Stomach (tissue), 9 donors: ENCODE data around the gene YIPF1. TPM values are rescaled to one million over a fixed set of nuclear protein-coding genes. Genes with fewer than 3 reads are reported as not detected.

Experiments
- DNase-seq, 2 donors: peaks; one replicate each; pipeline versions ENCODE4 v3.0.0 to v3.0.0-alpha.2; 2013 to 2019
- H3K27ac ChIP-seq, 5 donors: fragments of 200-600 bp in 4 of 5; sonication (generic) in 4 of 5; one replicate each; pipeline ENCODE4 v1.5.1; 2013 to 2019; ENCODE audit warnings: mild to moderate bottlenecking in 1 of 5, moderate library complexity in 1 of 5
- H3K27me3 ChIP-seq, 3 donors: fragments of 200-600 bp; sonication (generic); one replicate each; pipeline ENCODE4 v1.5.1; 2017 to 2019; ENCODE audit warnings: mixed run types in 1 of 3
- H3K36me3 ChIP-seq, 4 donors: fragments of 200-600 bp; sonication (generic); 1 replicate in 3 of 4; 2 replicates in 1 of 4; pipeline ENCODE4 v1.5.1; 2016 to 2019
- H3K4me1 ChIP-seq, 4 donors: fragments of 200-600 bp; sonication (generic); one replicate each; pipeline ENCODE4 v1.5.1; 2016 to 2019
- H3K4me3 ChIP-seq, 4 donors: fragments of 200-600 bp; sonication (generic) in 3 of 4; one replicate each; pipeline ENCODE4 v1.5.1; 2016 to 2019; ENCODE audit warnings: mild to moderate bottlenecking in 1 of 4
- H3K9me3 ChIP-seq, 4 donors: fragments of 200-600 bp; sonication (generic); one replicate each; pipeline ENCODE4 v1.5.1; 2016 to 2019
- EP300 ChIP-seq: sonication (generic); formaldehyde crosslinking; IDR thresholded peaks from one replicate; pipeline ENCODE4 v1.6.1; 2017; ENCODE audit warnings: antibody characterized with exemption
- POLR2A ChIP-seq, 4 donors: fragments of 450-650 bp; IDR thresholded peaks; one replicate each; pipeline ENCODE4 v1.6.1; 2016; ENCODE audit warnings: antibody characterized with exemption in 4 of 4, control low read depth in 2 of 4, mild to moderate bottlenecking in 1 of 4, moderate library complexity in 1 of 4
- POLR2AphosphoS5 ChIP-seq, 3 donors: sonication (generic); formaldehyde crosslinking; IDR thresholded peaks; one replicate each; pipeline ENCODE4 v1.6.1; 2016; ENCODE audit warnings: antibody characterized with exemption in 3 of 3
- WGBS, 5 donors: extraction: QIAGEN DNeasy Blood & Tissue Kit in 3 of 5; methylation state at CpG; one replicate each; pipeline versions ENCODE4 v1.1.5 to v1.1.7; 2013 to 2018; 5-methylcytosine and 5-hydroxymethylcytosine counted together
- intact Hi-C: fragments of 100-400 bp; cut with DNase I; formaldehyde crosslinking; loops from one replicate; pipeline ENCODE4 v1.15.1; 2023; ENCODE audit warnings: low total_unique reads
- polyA plus RNA-seq, 3 donors: library from polyadenylated mRNA; stranded (reverse); fragments of 200-250 nt; gene quantifications; one replicate each; pipeline ENCODE4 v1.2.3, GENCODE V29; 2013
- total RNA-seq, 5 donors: library from RNA; depleted of rRNA; stranded (reverse); fragments of >200 nt; gene quantifications; one replicate each; pipeline versions ENCODE4 v1.1.0 to v1.2.3, GENCODE V29; 2014 to 2016
- TF ChIP-seq, protein P1 (sequence below), 7 experiments: fragments of 450-650 bp in 4 of 7; fragments of 200-600 bp in 3 of 7; sonication (generic) in 3 of 7; IDR thresholded peaks; one replicate each; pipeline ENCODE4 v1.5.1; 2016 to 2019; ENCODE audit warnings: antibody characterized with exemption in 7 of 7, control low read depth in 2 of 7, mild to moderate bottlenecking in 1 of 7
- donor health status: healthy with polysubstance abuse.
- donor health status: Bipolar disorder and iron deficiency.
- donor health status: healthy.

The YIPF1 gene
- total and polyA plus RNA-seq, 8 donors = 7.6 to 44.3 (median 22.7) TPM

DNA sequence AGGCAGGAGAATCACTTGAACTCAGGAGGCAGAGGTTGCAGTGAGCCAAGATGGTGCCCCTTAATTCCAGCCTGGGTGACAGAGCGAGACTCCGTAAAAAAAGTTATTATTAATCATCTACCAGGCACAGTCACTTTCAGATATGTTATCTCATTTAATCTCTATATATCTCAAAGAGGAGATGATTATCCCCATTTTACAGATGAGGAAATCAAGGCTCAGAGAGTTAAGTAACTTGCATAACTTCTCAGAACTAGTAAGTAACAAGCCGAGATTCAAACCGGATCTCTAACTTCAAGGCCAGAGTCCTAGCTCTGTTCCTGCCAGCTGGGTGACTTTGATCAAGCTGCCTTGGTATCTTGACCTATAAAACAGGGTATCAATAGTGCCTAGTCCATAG is 21.8 kb upstream of the YIPF1 start:
- TF ChIP-seq EP300 (no peak), POLR2A (IDR thresholded peaks at IDR 0.05) (no peak), POLR2AphosphoS5 (IDR thresholded peaks at IDR 0.05) (no peak)
- TF ChIP-seq, protein P1, sequence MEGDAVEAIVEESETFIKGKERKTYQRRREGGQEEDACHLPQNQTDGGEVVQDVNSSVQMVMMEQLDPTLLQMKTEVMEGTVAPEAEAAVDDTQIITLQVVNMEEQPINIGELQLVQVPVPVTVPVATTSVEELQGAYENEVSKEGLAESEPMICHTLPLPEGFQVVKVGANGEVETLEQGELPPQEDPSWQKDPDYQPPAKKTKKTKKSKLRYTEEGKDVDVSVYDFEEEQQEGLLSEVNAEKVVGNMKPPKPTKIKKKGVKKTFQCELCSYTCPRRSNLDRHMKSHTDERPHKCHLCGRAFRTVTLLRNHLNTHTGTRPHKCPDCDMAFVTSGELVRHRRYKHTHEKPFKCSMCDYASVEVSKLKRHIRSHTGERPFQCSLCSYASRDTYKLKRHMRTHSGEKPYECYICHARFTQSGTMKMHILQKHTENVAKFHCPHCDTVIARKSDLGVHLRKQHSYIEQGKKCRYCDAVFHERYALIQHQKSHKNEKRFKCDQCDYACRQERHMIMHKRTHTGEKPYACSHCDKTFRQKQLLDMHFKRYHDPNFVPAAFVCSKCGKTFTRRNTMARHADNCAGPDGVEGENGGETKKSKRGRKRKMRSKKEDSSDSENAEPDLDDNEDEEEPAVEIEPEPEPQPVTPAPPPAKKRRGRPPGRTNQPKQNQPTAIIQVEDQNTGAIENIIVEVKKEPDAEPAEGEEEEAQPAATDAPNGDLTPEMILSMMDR (IDR thresholded peaks at IDR 0.05) = no peak
- DNase-seq = no peak
- H3K9me3 ChIP-seq = no peaks in the 10 kb centered on the region
- H3K4me1 ChIP-seq = peaks cover 0 to 17% (median 8%) of the 10 kb centered on the region in 4 donors
- 89 to 97% (median 94%) methylated on average over 4 of the region's 4 CpGs for WGBS, 5 donors
- peaks cover 0 to 24% (median 18%) of the 10 kb centered on the region in 4 donors for H3K36me3 ChIP-seq
- no peaks in the 10 kb centered on the region for H3K27me3 ChIP-seq
- H3K4me3 ChIP-seq = no peak overlapping the region
- intact Hi-C loops = no loop called here
- no peak overlapping the region for H3K27ac ChIP-seq

DNA sequence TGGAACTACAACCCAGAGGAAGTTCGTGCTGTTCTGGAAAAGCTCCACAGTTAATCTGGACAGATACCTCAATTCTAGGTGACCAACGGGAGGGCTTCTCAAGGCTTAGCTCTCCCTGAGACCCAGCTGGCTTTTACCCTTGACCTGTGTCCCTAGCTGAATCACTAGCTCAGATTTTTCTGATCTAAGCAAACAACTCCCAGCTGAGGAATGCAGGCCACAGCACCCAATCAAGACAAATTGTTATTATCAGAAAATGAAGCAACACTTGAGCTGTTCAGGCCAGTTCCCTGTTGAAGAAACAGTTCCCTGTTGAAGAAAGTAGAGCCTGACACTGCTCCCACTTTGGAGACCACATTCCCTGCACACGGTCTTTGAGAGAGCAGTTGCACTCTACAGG is 20.3 kb upstream of the YIPF1 start:
- TF ChIP-seq POLR2A (IDR thresholded peaks at IDR 0.05) = no peak
- TF ChIP-seq POLR2AphosphoS5 (IDR thresholded peaks at IDR 0.05) = no peak
- no peak for TF ChIP-seq EP300
- TF ChIP-seq, protein P1 (IDR thresholded peaks at IDR 0.05) = no peak
- H3K4me1 ChIP-seq = peaks cover 0 to 12% (median 6%) of the 10 kb centered on the region in 4 donors
- intact Hi-C loops = no loop called here
- no peak overlapping the region for H3K4me3 ChIP-seq
- peaks cover 0 to 23% (median 11%) of the 10 kb centered on the region in 4 donors for H3K36me3 ChIP-seq
- DNase-seq = peak in 1 of 2 donors; percentile 35
- no peaks in the 10 kb centered on the region for H3K27me3 ChIP-seq
- H3K9me3 ChIP-seq = no peaks in the 10 kb centered on the region
- 51 to 76% (median 61%) methylated on average over 3 of the region's 3 CpGs for WGBS, 5 donors
- H3K27ac ChIP-seq = no peak overlapping the region

DNA sequence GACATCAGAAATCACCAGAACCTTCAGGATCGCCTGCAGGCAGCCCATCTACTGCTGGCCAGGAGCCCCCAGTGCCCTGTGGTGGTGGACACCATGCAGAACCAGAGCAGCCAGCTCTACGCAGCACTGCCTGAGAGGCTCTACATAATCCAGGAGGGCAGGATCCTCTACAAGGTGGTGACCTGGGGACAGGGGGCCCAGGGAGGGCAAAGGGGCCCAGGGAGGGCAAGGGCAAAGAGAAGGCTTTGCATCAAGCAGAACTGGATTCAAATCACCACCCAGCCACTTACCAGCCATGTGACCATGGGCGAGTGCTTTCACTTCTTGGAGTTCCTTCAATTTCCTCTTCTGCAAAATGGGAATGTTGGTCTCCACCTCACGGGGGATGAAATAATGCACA is 16.5 kb upstream of the YIPF1 start:
- no peak for DNase-seq
- Histone ChIP-seq H3K4me3 (no peak overlapping the region), H3K36me3 (peaks cover 0 to 7% (median 3%) of the 10 kb centered on the region in 4 donors), H3K27ac (no peak overlapping the region), H3K9me3 (no peaks in the 10 kb centered on the region), H3K4me1 (peaks cover 0 to 21% (median 9%) of the 10 kb centered on the region in 4 donors), H3K27me3 (no peaks in the 10 kb centered on the region)
- intact Hi-C loops = no loop called here
- 89 to 97% (median 93%) methylated on average over 4 of the region's 4 CpGs for WGBS, 5 donors
- TF ChIP-seq EP300 (no peak), POLR2A (IDR thresholded peaks at IDR 0.05) (no peak), POLR2AphosphoS5 (IDR thresholded peaks at IDR 0.05) (no peak)
- TF ChIP-seq, protein P1 (IDR thresholded peaks at IDR 0.05) = no peak

DNA sequence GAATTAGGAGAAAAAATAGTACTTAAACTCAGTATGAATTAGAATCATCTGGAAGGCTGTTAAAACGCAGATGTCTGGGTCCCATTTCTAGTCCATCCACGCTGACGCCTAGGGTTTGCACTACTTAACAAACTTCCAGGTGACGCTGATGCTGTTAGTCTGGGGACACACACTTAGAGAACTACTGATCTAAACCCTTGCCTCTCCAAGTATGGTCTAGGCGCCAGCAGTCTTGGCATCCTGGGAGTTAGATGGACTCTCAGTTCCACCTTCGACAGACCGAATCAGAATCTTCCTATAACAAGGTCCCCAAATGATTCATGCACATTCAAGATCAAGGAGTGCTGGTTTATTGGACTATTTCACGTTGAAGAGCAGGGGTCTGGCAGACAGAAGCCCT is 15.9 kb upstream of the YIPF1 start:
- no peak for DNase-seq
- 90 to 98% (median 96%) methylated on average over 8 of the region's 8 CpGs for WGBS, 5 donors

More for the DNA sequence above, 15.9 kb upstream of the YIPF1 start:
- TF ChIP-seq POLR2AphosphoS5 (IDR thresholded peaks at IDR 0.05) (no peak), EP300 (no peak), POLR2A (IDR thresholded peaks at IDR 0.05) (no peak)
- TF ChIP-seq, protein P1 (IDR thresholded peaks at IDR 0.05) = no peak
- intact Hi-C loops = no loop called here
- Histone ChIP-seq H3K9me3 (no peaks in the 10 kb centered on the region), H3K4me1 (peaks cover 0 to 20% (median 8%) of the 10 kb centered on the region in 4 donors), H3K4me3 (no peak overlapping the region), H3K27me3 (no peaks in the 10 kb centered on the region), H3K36me3 (peaks cover 0 to 7% (median 3%) of the 10 kb centered on the region in 4 donors), H3K27ac (no peak overlapping the region)
